CD4-positive, CD25-positive, alpha-beta regulatory T cell (primary cell): ENCODE data around the gene SPINK14. TPM values are rescaled to one million over a fixed set of nuclear protein-coding genes. Genes with fewer than 3 reads are reported as not detected.

Source experiments
- ATAC-seq, 2 donors: fragments of 150-1000 bp; cut with Tn5 transposase; one replicate each; pipeline ENCODE4 v1.10.0; 2021; ENCODE audit warnings: low read depth in 2 of 2, moderate number of reproducible peaks in 2 of 2, moderate library complexity in 1 of 2
- DNase-seq, 3 donors: peaks; one replicate each; pipeline versions ENCODE4 v3.0.0 to v3.0.0-alpha.2; 2012 to 2022; ENCODE audit warnings: mixed read lengths in 1 of 3
- H3K27ac ChIP-seq: one replicate; pipeline ENCODE4 v1.7.0; 2013; ENCODE audit warnings: mild to moderate bottlenecking, low read length; ENCODE audit not compliant: insufficient read depth, poor library complexity, severe bottlenecking
- H3K27me3 ChIP-seq: one replicate; pipeline ENCODE4 v1.7.0; 2013; ENCODE audit warnings: low read length; ENCODE audit not compliant: control insufficient read depth, insufficient read depth
- H3K36me3 ChIP-seq: one replicate; pipeline ENCODE4 v1.7.0; 2013; ENCODE audit warnings: mild to moderate bottlenecking, low read length, moderate library complexity; ENCODE audit not compliant: control insufficient read depth, insufficient read depth
- H3K4me1 ChIP-seq: 2 replicates; pipeline ENCODE4 v1.7.0; 2013; ENCODE audit warnings: mild to moderate bottlenecking, low read length; ENCODE audit not compliant: insufficient read depth, control insufficient read depth, poor library complexity, severe bottlenecking
- H3K4me3 ChIP-seq: one replicate; pipeline ENCODE4 v1.7.0; 2013; ENCODE audit warnings: low read depth, mild to moderate bottlenecking, low read length, moderate library complexity
- H3K9me3 ChIP-seq, 2 experiments: 1 replicate in 1 of 2; 2 replicates in 1 of 2; pipeline ENCODE4 v1.7.0; 2013; ENCODE audit warnings: low read length in 2 of 2, mild to moderate bottlenecking in 1 of 2, moderate library complexity in 1 of 2; ENCODE audit not compliant: control insufficient read depth in 2 of 2
- H3K27ac Mint-ChIP-seq, 3 donors: one replicate each; pipeline ENCODE4 v1.8.0; 2020 to 2022; ENCODE audit warnings: mild to moderate bottlenecking in 3 of 3, mixed read lengths in 3 of 3, moderate library complexity in 2 of 3
- H3K27me3 Mint-ChIP-seq: one replicate; pipeline ENCODE4 v1.8.0; 2022; ENCODE audit warnings: mild to moderate bottlenecking, mixed read lengths
- H3K36me3 Mint-ChIP-seq: one replicate; pipeline ENCODE4 v1.8.0; 2020; ENCODE audit warnings: mixed read lengths
- H3K4me1 Mint-ChIP-seq, 4 donors: one replicate each; pipeline ENCODE4 v1.8.0; 2020 to 2022; ENCODE audit warnings: mixed read lengths in 4 of 4, mild to moderate bottlenecking in 1 of 4
- H3K4me3 Mint-ChIP-seq, 4 donors: one replicate each; pipeline ENCODE4 v1.8.0; 2020 to 2022; ENCODE audit warnings: mild to moderate bottlenecking in 4 of 4, mixed read lengths in 4 of 4, moderate library complexity in 3 of 4
- H3K9me3 Mint-ChIP-seq, 7 donors: one replicate each; pipeline ENCODE4 v1.8.0; 2020 to 2022; ENCODE audit warnings: mixed read lengths in 7 of 7, mild to moderate bottlenecking in 3 of 7, moderate library complexity in 2 of 7
- polyA plus RNA-seq, 4 donors: library from polyadenylated mRNA; unstranded; fragments of 300-500 nt; fragmentation: Illumina TruSeq; gene quantifications; one replicate each; pipeline ENCODE4 v1.2.3, GENCODE V29; 2021
- total RNA-seq: library from RNA; stranded (reverse); gene quantifications from one replicate; pipeline ENCODE4 v1.2.3, GENCODE V29; 2022

The SPINK14 gene
- total and polyA plus RNA-seq, 5 donors from 2014 or later: not detected

- Histone ChIP-seq H3K36me3 (no peaks in the 10 kb centered on the region), H3K27ac (no peak overlapping the region), H3K27me3 (no peaks in the 10 kb centered on the region), H3K4me3 (no peak overlapping the region), H3K9me3 (no peaks in the 10 kb centered on the region), H3K4me1 (no peaks in the 10 kb centered on the region)
- ATAC-seq: no peak
- Mint-ChIP-seq H3K4me3 (no peak overlapping the region), H3K27ac (no peak overlapping the region), H3K9me3 (no peaks in the 10 kb centered on the region), H3K27me3 (no peaks in the 10 kb centered on the region), H3K36me3 (no peaks in the 10 kb centered on the region), H3K4me1 (no peaks in the 10 kb centered on the region)
- no peak for DNase-seq
Observed at GRCh38 chr5:148176480-148176879, 8.1 kb downstream of the SPINK14 start.

- Histone ChIP-seq H3K9me3 (no peaks in the 10 kb centered on the region), H3K27ac (no peak overlapping the region), H3K4me3 (no peak overlapping the region), H3K27me3 (no peaks in the 10 kb centered on the region), H3K36me3 (no peaks in the 10 kb centered on the region), H3K4me1 (no peaks in the 10 kb centered on the region)
- ATAC-seq (no peak), DNase-seq (no peak)
- Mint-ChIP-seq H3K36me3 (no peaks in the 10 kb centered on the region), H3K27ac (no peak overlapping the region), H3K9me3 (no peaks in the 10 kb centered on the region), H3K4me3 (no peak overlapping the region), H3K27me3 (no peaks in the 10 kb centered on the region), H3K4me1 (no peaks in the 10 kb centered on the region)
Observed at GRCh38 chr5:148177207-148177606, 8.9 kb downstream of the SPINK14 start.

- H3K27ac ChIP-seq: no peak overlapping the region
- no peaks in the 10 kb centered on the region for H3K27me3 ChIP-seq
- H3K9me3 ChIP-seq: no peaks in the 10 kb centered on the region
- ATAC-seq (no peak), DNase-seq (peak in 2 of 3 donors; percentile 49 to 66)
- no peaks in the 10 kb centered on the region for H3K4me1 Mint-ChIP-seq
- H3K4me1 ChIP-seq: no peaks in the 10 kb centered on the region
- H3K9me3 Mint-ChIP-seq: no peaks in the 10 kb centered on the region
- H3K4me3 ChIP-seq: no peak overlapping the region
- H3K36me3 Mint-ChIP-seq: no peaks in the 10 kb centered on the region
- no peaks in the 10 kb centered on the region for H3K27me3 Mint-ChIP-seq
- no peak overlapping the region for H3K27ac Mint-ChIP-seq
- H3K4me3 Mint-ChIP-seq: no peak overlapping the region
- no peaks in the 10 kb centered on the region for H3K36me3 ChIP-seq
Observed at GRCh38 chr5:148179234-148179824, 11.0 kb downstream of the SPINK14 start.

- no peaks in the 10 kb centered on the region for H3K4me1 ChIP-seq
- peak in 1 of 2 donors; percentile 22 for ATAC-seq
- Mint-ChIP-seq H3K4me3 (no peak overlapping the region), H3K27ac (no peak overlapping the region), H3K36me3 (no peaks in the 10 kb centered on the region), H3K27me3 (peaks cover 12% of the 10 kb centered on the region), H3K9me3 (no peaks in the 10 kb centered on the region), H3K4me1 (no peaks in the 10 kb centered on the region)
- no peaks in the 10 kb centered on the region for H3K27me3 ChIP-seq
- no peak overlapping the region for H3K27ac ChIP-seq
- no peaks in the 10 kb centered on the region for H3K36me3 ChIP-seq
- no peaks in the 10 kb centered on the region for H3K9me3 ChIP-seq
- peak in 1 of 3 donors; percentile 7 for DNase-seq
- no peak overlapping the region for H3K4me3 ChIP-seq
Observed at GRCh38 chr5:148186248-148187003, 18.1 kb downstream of the SPINK14 start.

GRCh38 chr5:148191010-148191409, 22.7 kb downstream of the SPINK14 start:
- H3K4me3 Mint-ChIP-seq: no peak overlapping the region
- no peak overlapping the region for H3K4me3 ChIP-seq
- ATAC-seq (no peak), DNase-seq (no peak)
- H3K27ac ChIP-seq: no peak overlapping the region
- H3K27me3 Mint-ChIP-seq: peaks cover 12% of the 10 kb centered on the region
- no peaks in the 10 kb centered on the region for H3K9me3 Mint-ChIP-seq
- no peaks in the 10 kb centered on the region for H3K4me1 ChIP-seq
- no peak overlapping the region for H3K27ac Mint-ChIP-seq
- no peaks in the 10 kb centered on the region for H3K4me1 Mint-ChIP-seq
- no peaks in the 10 kb centered on the region for H3K9me3 ChIP-seq
- no peaks in the 10 kb centered on the region for H3K36me3 Mint-ChIP-seq
- H3K27me3 ChIP-seq: no peaks in the 10 kb centered on the region
- no peaks in the 10 kb centered on the region for H3K36me3 ChIP-seq

- Mint-ChIP-seq H3K9me3 (no peaks in the 10 kb centered on the region), H3K4me3 (no peak overlapping the region), H3K27me3 (peaks cover 12% of the 10 kb centered on the region), H3K4me1 (no peaks in the 10 kb centered on the region), H3K36me3 (no peaks in the 10 kb centered on the region), H3K27ac (no peak overlapping the region)
- Histone ChIP-seq H3K36me3 (no peaks in the 10 kb centered on the region), H3K4me3 (no peak overlapping the region), H3K27me3 (no peaks in the 10 kb centered on the region), H3K27ac (no peak overlapping the region), H3K4me1 (no peaks in the 10 kb centered on the region), H3K9me3 (no peaks in the 10 kb centered on the region)
- ATAC-seq (no peak), DNase-seq (no peak)
Observed at GRCh38 chr5:148193202-148193601, 24.9 kb downstream of the SPINK14 start.

- peaks cover 2% of the 10 kb centered on the region for H3K27me3 ChIP-seq
- Mint-ChIP-seq H3K9me3 (peaks cover 0 to 2% (median 0%) of the 10 kb centered on the region in 7 donors), H3K4me3 (no peak overlapping the region), H3K4me1 (no peaks in the 10 kb centered on the region), H3K27me3 (no peaks in the 10 kb centered on the region), H3K36me3 (no peaks in the 10 kb centered on the region), H3K27ac (no peak overlapping the region)
- no peak overlapping the region for H3K27ac ChIP-seq
- no peaks in the 10 kb centered on the region for H3K4me1 ChIP-seq
- DNase-seq (no peak), ATAC-seq (no peak)
- H3K36me3 ChIP-seq: no peaks in the 10 kb centered on the region
- H3K9me3 ChIP-seq: no peaks in the 10 kb centered on the region
- H3K4me3 ChIP-seq: no peak overlapping the region
Observed at GRCh38 chr5:148201151-148201550, 32.8 kb downstream of the SPINK14 start.
